Smooth muscle cell (in vitro differentiated cells): Measurements from ENCODE around the gene ADGRB3. TPM values are rescaled to one million over a fixed set of nuclear protein-coding genes. Genes with fewer than 3 reads are reported as not detected.

Source experiments
- DNase-seq: peaks from one replicate; lab custom pipeline; 2025; ENCODE audit not compliant: unreplicated experiment; lab: John Stamatoyannopoulos, UW
- H2AFZ ChIP-seq: fragments of 200-600 bp; sonication (generic); 2 replicates; pipeline ENCODE4 v1.6.0; 2016; ENCODE audit warnings: antibody characterized with exemption, low read depth, mild to moderate bottlenecking
- H3F3A ChIP-seq: fragments of 200-600 bp; sonication (generic); 2 replicates; pipeline ENCODE4 v1.6.0; 2017; ENCODE audit warnings: antibody characterized with exemption, low read depth
- H3K27ac ChIP-seq: fragments of 200-600 bp; sonication (generic); 2 replicates; pipeline ENCODE4 v1.5.1; 2016; ENCODE audit warnings: low read depth, mild to moderate bottlenecking
- H3K27me3 ChIP-seq: fragments of 200-600 bp; sonication (generic); 2 replicates; pipeline ENCODE4 v1.6.1; 2016; ENCODE audit warnings: low read depth, mild to moderate bottlenecking
- H3K36me3 ChIP-seq: fragments of 200-600 bp; sonication (generic); 2 replicates; pipeline ENCODE4 v1.5.1; 2016; ENCODE audit warnings: low read depth
- H3K4me1 ChIP-seq: fragments of 200-600 bp; sonication (generic); 2 replicates; pipeline ENCODE4 v1.5.1; 2016; ENCODE audit warnings: low read depth
- H3K4me2 ChIP-seq: fragments of 200-600 bp; sonication (generic); 2 replicates; pipeline ENCODE4 v1.6.0; 2016; ENCODE audit warnings: mild to moderate bottlenecking
- H3K4me3 ChIP-seq: fragments of 200-600 bp; sonication (generic); 2 replicates; pipeline ENCODE4 v1.5.1; 2016; ENCODE audit warnings: mild to moderate bottlenecking
- H3K79me2 ChIP-seq: fragments of 200-600 bp; sonication (generic); 2 replicates; pipeline ENCODE4 v1.6.0; 2016; ENCODE audit warnings: low read depth, mild to moderate bottlenecking
- H3K9ac ChIP-seq: fragments of 200-600 bp; sonication (generic); 2 replicates; pipeline ENCODE4 v1.6.0; 2016; ENCODE audit warnings: low read depth
- H3K9me3 ChIP-seq: fragments of 200-600 bp; sonication (generic); replicated peaks from 2 replicates; pipeline ENCODE4 v1.5.1; 2016; ENCODE audit warnings: low read depth
- H4K20me1 ChIP-seq: fragments of 200-600 bp; sonication (generic); 2 replicates; pipeline ENCODE4 v1.6.0; 2016; ENCODE audit warnings: low read depth
- WGBS: methylation state at CpG from one replicate; pipeline ENCODE4 v1.1.7; 2016; ENCODE audit warnings: low lambda C conversion rate; 5-methylcytosine and 5-hydroxymethylcytosine counted together
- polyA plus RNA-seq: library from polyadenylated mRNA; unstranded; fragments of >200 nt; fragmentation: Nextera tagmentation; extraction: Ambion mirVana; gene quantifications from 2 replicates; pipeline ENCODE4 v1.2.1, GENCODE V29; 2016
- total RNA-seq: library from RNA; depleted of rRNA; stranded (reverse); fragments of >200 nt; gene quantifications from 2 replicates; pipeline ENCODE4 v1.2.3, GENCODE V29; 2014
- TF ChIP-seq, protein P1 (sequence below): fragments of 200-600 bp; sonication (generic); IDR thresholded peaks from 2 replicates; pipeline ENCODE4 v1.5.1; 2017; ENCODE audit warnings: borderline replicate concordance, mild to moderate bottlenecking, antibody characterized with exemption; ENCODE audit not compliant: insufficient read depth, poor library complexity, severe bottlenecking

ADGRB3 gene
- total and polyA plus RNA-seq, 2 experiments from 2014 or later: 0.34 to 0.63 TPM

DNA sequence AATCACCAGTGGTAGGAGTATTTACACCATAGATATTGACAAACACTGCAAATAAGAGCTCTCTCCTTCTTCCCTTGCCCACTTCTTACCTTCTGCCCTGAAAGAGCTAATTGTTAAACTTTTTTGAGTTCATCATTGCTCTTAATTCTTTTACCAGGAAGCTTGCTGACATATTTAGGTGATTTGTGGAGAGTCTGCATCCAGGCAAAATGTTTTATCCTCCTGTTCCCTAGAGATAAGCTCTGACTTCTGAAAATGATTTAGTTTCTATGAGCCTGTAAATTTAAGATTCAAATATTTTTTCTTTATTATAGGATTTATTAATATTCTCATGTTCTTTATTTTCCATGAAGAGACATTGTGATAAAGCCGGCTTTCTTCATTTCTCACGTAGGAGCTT is 81.5 kb downstream of the ADGRB3 start:
- H3K4me1 ChIP-seq: no peaks in the 10 kb centered on the region
- DNase-seq: no peak
- no peaks in the 10 kb centered on the region for H3F3A ChIP-seq
- no peak overlapping the region for H3K9ac ChIP-seq
- H3K9me3 ChIP-seq: no peaks in the 10 kb centered on the region
- 100% methylated on average over 2 of the region's 2 CpGs for WGBS
- TF ChIP-seq, protein P1, sequence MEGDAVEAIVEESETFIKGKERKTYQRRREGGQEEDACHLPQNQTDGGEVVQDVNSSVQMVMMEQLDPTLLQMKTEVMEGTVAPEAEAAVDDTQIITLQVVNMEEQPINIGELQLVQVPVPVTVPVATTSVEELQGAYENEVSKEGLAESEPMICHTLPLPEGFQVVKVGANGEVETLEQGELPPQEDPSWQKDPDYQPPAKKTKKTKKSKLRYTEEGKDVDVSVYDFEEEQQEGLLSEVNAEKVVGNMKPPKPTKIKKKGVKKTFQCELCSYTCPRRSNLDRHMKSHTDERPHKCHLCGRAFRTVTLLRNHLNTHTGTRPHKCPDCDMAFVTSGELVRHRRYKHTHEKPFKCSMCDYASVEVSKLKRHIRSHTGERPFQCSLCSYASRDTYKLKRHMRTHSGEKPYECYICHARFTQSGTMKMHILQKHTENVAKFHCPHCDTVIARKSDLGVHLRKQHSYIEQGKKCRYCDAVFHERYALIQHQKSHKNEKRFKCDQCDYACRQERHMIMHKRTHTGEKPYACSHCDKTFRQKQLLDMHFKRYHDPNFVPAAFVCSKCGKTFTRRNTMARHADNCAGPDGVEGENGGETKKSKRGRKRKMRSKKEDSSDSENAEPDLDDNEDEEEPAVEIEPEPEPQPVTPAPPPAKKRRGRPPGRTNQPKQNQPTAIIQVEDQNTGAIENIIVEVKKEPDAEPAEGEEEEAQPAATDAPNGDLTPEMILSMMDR: no peak
- H3K36me3 ChIP-seq: no peaks in the 10 kb centered on the region
- H3K79me2 ChIP-seq: no peaks in the 10 kb centered on the region
- no peaks in the 10 kb centered on the region for H3K27me3 ChIP-seq
- no peak overlapping the region for H3K27ac ChIP-seq
- H3K4me3 ChIP-seq: no peak overlapping the region
- no peaks in the 10 kb centered on the region for H4K20me1 ChIP-seq
- no peak overlapping the region for H2AFZ ChIP-seq
- no peak overlapping the region for H3K4me2 ChIP-seq

- no peaks in the 10 kb centered on the region for H3F3A ChIP-seq
- no peaks in the 10 kb centered on the region for H3K4me1 ChIP-seq
- H3K79me2 ChIP-seq: no peaks in the 10 kb centered on the region
- no peak overlapping the region for H2AFZ ChIP-seq
- no peaks in the 10 kb centered on the region for H3K9me3 ChIP-seq
- H3K36me3 ChIP-seq: no peaks in the 10 kb centered on the region
- WGBS: 84% methylated on average over 5 of the region's 5 CpGs
- H3K9ac ChIP-seq: no peak overlapping the region
- H3K4me3 ChIP-seq: no peak overlapping the region
- no peaks in the 10 kb centered on the region for H3K27me3 ChIP-seq
- H4K20me1 ChIP-seq: no peaks in the 10 kb centered on the region
- no peak for DNase-seq
- no peak overlapping the region for H3K4me2 ChIP-seq
- TF ChIP-seq, protein P1: no peak
- H3K27ac ChIP-seq: no peak overlapping the region
Measured at GRCh38 chr6:68718385-68719073, 83.4 kb downstream of the ADGRB3 start.

GRCh38 chr6:68719761-68720160 is 84.7 kb downstream of the ADGRB3 start:
- Histone ChIP-seq H3K27ac (no peak overlapping the region), H3K9me3 (no peaks in the 10 kb centered on the region), H3K4me1 (no peaks in the 10 kb centered on the region), H3F3A (no peaks in the 10 kb centered on the region), H2AFZ (no peak overlapping the region), H3K4me2 (no peak overlapping the region), H4K20me1 (no peaks in the 10 kb centered on the region), H3K4me3 (no peak overlapping the region), H3K36me3 (no peaks in the 10 kb centered on the region), H3K79me2 (no peaks in the 10 kb centered on the region), H3K9ac (no peak overlapping the region), H3K27me3 (no peaks in the 10 kb centered on the region)
- DNase-seq: no peak
- TF ChIP-seq, protein P1: no peak
- 92% methylated on average over 2 of the region's 2 CpGs for WGBS
